ENCODE results near the gene PLEKHM1.
"Not testable (repeated sequence)": the region's sequence is repeated elsewhere in the genome, so short reads cannot be mapped to it uniquely, and the experiment has no call there.

PLEKHM1 gene

DNA sequence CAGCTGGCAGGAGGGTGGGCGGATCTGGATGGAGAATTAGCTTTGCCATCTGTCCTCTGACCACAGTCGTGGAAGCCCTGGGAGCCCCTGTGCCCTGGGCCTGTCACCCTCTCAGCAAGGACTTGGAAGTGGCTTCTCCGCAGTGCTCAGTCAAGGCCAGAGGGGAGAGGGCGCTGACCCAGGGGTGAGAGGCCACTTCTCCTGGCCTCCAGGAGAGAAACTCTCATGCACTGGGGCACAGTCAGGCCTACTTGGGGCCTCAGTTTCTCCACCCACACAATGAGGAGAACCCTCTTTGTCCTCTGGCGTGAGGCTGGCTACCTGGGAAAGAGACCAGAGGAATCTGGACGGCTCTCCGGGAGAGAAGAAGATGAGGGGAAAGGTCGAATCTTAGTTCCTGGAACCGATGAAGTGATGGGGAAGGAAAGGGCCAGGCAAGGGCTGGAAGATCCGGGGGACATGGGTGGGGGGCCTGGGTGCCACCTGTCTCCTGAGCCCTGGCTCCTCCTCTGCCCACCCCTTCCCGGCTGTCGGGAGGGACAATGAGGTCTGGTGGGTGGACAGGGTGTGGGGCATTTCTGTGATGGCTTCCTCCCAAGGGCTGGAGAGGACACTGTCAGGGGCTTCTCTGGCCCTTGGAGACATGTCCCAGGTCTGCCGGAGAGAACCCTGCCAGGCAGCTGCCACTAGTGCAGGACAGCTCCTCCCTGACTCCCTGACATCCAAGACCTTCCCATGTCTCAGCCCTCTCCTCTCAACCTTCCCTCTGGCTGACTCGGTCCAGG lies 48.8 kb downstream of the PLEKHM1 start:
- DNase-seq, result no peak

DNA sequence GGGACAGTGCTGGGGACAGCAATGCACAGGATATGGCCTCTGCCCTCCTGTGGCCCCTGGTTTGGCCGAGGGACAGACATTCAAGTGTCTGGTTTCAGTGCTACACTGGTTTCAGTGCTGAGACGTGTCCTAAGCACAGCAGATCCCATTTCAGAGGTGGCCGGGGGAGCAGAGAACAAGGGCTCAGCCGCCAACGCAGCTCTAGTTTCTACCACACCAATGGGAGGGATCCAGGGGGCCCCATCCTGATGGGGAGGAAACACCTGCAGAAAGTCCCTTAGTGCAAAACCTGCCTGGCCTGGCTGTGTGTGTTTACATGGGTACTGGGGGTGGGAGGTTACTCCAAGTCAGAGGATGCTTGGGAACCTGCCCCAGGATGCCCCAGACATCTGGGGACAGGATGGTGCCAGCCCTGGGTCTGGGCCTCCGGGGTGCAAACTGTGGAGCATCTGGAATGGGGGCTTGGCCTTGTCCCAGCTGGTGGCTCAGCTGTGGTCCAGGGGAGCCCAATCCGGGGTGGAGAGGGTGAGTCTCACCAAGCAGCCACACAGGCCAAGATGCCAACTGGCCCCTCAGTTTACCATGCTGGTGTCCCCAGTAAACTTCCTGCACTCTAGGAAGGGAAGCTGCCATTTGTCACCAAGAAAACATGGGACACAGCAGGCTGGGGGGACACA lies 49.5 kb downstream of the PLEKHM1 start:
- DNase-seq, result not testable (repeated sequence)

DNA sequence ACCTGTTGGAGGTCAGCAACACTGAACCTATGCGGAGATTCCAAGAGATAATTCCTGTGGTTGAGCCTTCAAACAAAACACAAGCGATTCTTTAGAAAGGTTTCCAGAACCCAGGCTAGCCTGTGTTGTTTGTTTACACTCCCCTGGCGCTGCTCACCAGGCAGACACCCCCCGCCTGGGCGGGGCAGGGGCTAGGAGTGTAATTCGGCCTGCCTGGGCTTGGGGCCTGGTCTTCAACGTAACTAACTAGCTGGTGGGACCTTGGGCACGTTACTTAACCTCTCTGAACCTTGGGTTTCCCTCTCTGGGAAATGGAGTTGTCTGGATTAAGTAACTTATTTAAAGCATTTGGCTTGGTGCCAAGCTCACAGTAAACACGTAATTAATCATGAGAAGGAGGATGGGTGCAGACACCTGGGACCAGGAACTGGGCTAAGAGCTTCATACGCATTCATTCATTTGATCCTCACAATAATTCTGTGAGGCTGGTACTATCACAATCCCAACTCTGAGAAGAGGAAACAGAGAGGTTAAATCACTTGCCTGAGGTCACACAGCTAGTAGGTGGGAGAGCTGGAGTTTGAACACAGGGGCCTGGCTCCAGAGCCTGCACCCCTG lies 50.3 kb downstream of the PLEKHM1 start:
- no peak for DNase-seq

DNA sequence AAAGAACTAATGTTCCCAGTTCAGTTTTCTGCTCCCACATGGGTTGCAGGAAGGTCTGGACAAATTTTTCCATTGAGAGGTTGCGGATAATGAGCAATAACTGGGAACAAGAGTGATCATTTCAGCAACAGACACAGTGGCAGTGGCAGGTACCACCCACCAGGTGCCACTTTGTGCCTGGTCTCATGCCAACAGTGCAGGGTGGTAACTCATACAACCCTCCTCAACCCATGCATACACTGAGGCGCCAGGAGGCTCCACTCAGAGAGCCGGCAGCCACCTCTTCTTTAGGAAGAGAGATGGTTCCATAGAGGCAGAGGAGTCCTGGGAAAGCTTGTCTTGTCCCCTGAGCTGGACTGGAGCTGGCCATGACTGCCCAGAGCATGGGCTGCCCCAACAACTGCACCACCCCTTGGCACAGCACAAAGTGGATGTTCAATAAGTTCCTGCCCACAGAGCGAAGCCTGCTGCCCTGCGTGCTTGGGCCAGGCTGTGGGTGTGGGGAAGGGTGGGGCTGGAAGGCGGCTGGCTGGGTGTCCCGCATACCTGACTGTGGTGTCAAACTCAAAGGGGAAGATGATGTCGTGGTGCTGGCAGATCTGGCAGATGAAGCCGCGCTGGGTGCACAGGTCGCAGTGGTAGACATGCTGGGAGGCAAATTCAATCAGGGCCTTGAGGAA lies 51.5 kb downstream of the PLEKHM1 start:
- DNase-seq, result no peak

DNA sequence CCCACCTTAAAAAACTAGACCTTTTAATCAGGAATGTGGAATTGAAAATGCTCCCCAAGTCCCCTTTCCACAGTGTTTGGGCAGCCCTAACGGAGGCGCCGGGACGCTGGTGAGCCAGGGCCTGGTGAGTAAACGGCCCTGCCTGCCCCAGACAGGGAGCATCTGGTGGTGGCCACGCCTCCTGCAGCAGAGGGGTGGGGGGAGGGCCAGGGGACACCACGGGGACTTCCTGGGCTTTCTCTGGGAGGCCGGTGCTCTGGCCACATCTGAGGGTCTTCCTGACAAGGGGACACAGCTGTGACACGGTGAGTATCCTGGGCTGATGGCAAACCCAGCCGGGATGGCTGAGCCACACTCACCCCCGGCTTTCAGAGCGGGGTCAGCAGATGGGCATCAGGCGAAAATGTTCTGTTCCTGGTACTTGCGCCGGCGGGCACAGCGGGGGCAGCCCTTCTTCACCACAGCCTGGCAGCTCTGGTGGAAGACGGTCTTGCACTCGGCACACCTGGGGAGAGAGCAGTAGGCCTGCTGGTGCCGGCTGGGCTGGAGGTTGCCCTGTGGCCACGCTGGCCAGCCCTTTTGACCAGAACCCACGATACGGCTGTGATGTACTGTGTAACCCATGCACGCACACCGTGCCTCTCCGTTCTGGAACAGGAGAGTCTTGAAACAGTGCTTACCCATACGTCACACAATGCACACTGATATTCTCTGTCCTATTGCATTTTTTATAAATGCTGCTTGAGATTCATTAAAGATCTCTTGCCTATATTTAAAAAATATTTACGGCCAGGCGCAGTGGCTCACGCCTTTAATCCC lies 52.8 kb downstream of the PLEKHM1 start:
- no peak for DNase-seq

DNA sequence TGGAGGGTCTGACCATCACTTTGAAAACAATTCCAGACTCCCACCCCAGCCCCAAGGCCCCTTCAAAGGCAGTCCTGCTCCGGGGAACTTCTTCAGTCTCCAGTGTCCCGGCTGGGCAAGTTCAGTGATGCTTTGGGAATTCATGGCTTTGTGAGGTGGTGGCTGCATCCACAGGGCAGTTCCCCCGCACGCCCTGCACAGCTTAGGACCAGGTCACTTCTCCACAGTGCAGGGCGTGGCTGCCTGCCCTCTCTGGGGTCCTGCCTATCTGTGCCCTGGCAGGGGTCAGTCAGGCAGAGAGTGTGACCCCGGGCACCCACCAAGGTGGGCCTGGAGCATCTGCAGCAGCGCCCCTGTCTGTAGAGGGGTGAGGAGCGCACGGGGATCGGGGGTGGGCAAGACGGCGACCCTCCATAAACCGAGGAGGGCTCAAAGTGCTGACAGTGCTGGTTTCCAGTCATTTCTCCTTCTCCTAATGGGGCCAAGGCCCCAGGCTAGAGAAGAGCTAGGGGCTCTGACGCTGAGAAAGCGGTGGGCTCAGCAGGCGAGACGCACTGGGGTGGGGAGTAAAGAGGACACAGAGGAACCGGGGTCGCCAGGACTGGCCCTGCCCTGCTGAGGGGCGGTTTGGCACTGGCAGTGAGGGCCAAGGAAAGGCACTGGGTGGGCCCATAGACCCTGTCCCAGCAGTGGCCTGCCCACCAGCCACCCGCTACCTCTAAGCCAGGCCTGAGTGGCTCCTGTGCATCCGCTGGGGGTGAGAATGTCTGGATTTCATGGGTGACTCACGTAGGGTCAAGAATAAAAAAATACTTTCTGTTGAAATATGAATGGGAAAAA lies 53.7 kb downstream of the PLEKHM1 start:
- DNase-seq, result no peak

DNA sequence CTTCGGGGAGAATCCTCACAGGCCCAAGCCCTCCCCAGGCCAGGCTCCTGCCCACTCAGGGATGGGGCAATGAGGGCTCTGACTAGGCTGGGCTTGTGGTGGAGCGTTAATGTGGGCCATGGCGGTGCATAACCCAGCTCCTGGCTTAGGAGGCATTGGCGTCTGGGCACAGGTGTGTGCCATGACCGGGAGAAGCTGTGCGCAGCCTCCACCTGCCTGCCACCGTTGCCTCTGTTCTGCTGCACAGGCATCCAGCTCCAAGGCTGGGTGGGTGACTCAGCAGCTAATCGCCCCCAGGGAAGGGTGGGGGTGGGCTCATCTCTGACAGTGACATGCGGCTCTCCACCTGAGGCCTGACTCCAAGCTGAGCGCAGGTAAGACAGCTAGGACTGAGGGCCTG lies 54.4 kb downstream of the PLEKHM1 start:
- no peak for DNase-seq

DNA sequence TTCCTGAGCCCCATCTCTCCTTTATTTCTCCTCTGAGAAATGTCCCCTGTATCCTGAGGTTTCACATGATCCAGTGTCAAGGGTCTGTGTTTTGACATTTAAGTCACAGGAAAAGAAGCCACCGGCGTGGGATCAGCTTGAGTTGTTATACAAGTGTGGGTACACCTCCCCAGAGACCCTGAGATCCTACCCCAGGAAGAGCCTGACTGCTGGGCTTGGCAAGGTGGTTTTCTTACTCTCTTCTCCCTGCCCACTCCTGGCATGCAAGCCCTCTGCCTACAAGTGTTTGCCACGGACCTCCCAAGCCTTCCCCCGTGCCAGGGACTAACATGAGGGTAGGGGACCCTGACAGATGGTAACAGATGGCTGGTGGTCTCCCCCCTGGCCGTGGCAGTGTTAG lies 55.0 kb downstream of the PLEKHM1 start:
- no peak for DNase-seq

DNA sequence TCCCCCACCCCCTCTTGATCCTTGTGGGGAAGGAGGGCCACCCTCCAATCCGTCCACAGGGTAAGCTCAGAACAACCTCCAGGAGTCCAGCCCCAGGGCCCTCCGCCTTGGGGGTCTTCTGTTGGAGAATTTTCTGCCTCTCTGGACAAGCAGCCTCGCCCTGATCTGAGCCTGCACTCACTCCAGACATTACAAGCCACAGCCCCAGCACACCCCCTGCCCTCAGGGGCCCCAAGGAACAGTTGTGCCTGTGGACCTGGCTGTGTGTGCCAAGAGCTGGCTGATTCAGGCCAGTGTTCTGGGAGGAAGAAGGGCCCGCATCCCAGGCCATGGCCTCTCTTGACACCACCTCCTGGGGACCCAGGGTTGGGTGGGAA lies 57.4 kb downstream of the PLEKHM1 start:
- DNase-seq, result peak in 2 of 4 experiments; percentile 18 to 26

DNA sequence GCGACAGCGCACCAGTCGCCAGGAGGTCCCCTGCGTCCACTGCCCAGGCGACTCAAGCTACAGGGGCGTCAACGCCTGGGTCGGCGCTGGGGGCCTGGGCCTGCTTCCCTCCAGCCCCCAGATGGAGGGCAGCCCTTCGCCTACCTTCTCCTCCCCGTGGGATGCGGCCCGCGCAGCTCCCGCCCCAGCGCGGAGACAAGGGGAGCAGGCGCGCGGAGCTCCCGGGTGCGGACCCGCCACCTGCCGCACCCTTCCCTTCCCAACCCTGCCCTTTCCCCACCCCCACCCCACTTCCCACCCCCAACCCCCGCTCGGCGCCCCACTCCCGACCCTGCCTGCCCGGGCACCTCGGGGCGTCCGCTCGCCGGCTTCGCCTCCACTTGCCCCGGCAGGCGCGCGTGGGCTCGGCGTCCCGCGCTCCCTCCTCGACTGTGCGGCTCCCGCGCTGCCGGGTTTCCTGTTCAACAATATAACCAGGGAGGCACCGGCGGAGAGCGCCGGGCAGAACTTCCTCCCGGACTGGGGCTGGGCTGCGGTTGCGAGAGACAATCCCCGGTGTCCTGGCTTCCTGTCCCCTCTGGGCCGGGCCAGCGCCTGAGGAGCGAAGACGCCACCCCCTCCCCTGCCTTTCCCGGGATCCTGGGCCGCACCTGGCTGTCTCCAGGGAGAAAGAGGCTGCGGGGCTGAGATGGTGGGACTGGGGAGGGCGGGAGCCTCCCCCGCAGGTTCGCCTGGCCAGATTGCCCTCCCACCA lies 57.9 kb downstream of the PLEKHM1 start, which contains the start of gene ARHGAP27:
TSS of gene ARHGAP27 (minus strand) at position 466 of the 754 bp plus-strand sequence. CDS start 2,591 bp downstream, outside the sequence.
- peak; percentile 70 to 89 (median 78) for DNase-seq

DNA sequence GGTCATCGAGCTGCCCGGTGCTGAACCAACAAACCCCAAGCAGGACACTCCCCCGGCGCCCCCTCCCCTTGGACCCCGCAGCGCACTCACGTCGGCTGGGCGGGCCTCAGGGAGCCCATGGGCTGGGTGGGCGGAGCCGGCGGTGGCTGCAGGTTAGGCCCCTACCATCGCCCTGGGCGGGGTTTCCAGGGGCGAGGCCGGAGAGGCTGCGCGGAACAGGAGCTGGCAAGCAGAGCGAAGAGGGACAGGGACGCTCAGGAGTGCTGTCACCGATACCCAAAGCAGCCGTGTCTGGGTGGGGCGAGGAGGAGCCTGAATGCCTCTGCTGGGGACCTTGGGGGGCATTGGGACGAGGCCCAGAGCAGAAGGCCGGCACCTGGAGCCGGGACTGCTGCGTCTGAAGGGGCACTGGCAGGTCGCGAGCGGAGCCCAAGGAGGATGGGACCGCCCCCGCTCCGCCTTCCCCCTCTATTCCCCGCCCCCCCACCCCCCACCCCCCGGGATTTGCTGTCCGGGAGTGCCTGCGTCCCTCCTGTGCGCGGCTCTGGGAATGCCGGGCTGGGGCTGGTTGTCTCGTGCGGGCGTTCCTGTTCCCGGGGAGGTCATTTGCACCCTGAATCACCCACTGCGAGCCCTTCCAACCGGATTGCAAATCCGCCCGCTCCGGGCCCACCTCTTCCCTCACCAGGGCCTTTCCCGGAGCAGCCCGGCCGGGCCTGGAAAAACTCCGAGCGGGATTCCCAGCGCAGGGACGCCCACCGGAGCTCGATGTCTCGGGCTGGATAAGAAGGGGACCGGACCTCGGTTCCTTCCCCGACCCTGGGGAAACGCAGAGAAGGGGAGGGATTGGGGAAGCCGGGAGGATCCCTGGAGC lies 58.8 kb downstream of the PLEKHM1 start:
- peak; percentile 43 to 82 (median 70) for DNase-seq

DNA sequence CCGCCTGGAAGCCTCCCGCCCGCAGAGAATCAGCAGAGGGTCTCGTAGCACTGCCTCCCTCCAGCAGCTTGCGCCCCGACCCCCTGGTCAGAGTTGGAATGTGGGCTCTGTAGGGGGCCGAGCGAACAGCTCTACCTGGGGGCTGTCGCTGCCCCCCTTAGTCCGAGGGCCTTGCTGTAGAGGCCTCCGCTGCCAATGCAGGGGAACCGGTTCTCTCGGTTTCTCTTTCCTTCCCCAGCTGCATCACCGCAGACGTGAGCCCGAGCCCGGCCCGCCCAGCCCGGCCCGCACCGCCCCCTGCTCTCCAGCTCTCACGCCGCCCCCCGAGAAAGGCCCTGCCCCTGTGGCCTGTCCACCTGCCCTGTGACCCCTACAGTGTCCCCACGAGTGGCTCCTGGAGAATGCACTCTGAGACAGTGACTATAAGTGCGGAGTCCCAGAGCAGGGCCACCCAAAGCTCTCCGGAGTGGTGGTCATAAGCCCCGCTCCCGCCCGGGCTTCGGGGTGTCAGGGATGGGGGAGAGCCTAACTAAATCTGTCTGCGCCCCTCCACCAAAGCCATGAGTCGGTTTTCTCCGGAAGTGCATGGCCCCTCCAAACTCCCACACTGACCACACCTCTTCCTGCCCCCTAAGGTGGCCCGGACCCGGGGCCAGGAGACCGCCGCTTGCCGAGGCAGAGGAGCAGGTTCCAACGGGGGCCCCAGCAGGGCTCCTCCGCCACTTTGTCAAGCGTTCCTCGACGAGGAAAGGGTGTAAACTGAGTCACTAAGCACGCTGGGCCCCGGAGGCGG lies 59.6 kb downstream of the PLEKHM1 start:
- DNase-seq, result peak in 2 of 4 experiments; percentile 57 to 61

DNA sequence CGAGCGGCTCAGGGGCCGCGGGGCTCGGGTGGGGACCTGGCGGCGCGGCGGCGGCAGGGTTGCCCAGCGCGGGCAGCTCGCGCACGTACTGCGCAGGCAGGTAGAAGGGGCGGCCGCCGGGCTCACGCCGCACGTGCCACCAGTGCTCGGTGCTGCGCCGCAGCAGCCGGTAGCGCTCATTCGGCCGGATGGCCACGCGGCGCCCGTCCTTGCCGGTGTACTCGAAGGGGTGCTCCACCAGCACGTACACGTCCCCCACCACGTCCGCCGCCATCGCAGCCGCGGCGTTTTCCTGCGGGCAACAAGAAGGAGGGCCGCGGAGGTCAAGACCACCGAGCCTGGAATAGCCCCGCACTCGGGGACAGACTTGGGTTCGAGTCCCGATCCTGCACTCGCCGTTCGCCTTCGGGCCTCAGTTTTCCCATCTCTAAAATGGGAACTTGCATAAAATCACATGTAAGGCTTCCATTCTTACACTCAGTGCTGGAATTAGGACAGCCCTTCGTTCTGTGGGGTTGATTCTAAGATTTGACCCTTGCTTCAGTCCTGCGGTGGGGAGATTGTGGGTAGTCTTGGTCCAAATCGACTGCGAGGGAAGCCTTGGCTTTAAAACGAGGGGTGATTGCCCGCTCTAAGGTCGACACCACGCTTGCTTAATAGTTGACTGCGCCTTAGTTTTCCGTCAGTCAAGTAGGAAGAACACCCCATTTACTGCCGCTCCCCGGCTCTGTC lies 60.3 kb downstream of the PLEKHM1 start:
- DNase-seq, result no peak

DNA sequence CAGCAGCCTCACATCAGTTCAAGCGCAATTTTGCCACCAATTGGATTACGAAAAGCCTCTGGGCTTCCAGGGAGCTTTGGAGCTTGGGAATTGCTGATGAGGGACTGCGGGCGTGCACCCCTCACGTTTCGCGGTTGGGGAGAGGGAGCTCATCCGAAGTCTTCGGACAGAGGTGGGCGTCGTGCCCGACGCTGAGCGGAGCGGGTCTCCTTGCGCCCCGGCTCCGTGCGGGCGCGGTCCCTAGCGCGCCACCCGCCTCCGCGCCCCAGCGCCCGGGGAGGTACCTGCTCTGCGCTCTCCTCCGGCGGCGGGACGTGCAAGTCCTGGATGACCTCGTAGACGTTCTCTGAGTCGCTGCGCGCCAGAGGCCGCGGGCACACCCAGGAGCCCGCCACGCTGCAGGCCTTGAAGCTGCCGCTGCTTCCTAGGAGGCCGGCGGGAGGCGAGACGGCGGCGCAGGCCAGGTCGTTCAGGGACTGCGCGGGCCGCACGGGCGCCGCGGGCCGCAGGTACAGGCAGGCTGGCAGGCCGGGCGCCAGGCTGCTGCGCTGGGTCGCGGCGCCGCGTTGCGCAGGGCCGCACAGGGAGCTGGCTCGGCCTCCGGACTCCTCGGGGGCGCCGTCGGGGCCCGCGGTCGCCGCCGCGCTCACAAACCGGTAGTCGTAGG lies 61.0 kb downstream of the PLEKHM1 start:
- DNase-seq, result no peak

DNA sequence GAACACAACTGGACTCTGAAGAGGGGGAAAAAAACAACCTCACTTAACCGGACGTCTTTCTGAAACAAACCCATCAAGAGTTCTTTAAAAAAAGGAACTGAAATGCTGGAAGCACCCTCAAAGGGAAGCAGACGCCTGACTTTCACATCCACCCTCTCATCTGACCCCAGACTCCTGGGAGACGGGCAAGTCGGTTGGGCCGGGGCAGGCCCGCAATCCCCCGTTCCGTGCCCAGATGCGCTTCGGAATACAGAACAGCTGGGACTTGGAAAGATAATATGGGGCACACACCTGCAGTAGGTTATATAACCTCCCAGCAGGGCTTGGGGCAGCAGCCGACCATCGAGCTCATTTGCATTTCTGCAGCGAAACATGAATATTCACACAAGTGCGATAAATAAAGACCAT lies 61.6 kb downstream of the PLEKHM1 start:
- DNase-seq, result peak; percentile 68 to 84 (median 82)

DNA sequence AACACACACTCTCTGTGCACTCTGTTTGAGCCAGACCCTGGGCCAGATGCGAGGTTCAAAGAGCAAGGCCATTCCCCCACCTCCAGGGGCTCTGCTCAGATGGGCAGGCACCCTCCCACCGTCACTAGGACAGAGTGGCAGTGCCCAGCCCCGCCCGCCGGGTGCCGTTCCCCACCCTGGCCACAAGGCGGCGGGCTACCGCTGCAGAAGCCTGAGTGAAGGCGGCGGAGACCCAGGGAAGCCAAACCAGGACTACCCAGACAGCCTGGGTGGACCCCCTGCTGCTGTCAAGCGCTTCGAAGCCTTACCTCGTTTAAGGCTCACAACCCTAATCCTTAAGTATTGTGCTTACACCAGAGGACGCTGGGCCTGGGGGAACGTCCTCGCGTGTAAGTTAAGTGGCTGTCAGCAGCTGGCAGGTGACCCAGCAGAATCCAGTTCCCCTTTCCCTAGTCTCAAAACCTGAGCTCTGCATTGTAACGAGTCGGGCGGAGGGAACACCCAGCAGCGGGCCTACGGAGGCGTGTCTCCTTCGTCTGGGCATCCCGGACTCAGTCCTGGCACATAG lies 62.4 kb downstream of the PLEKHM1 start:
- peak; percentile 77 to 86 (median 85) for DNase-seq
